BLaER1 treated with 17β-estradiol and CSF1 and Interleukin-3, amounts not matched to agents 10 nM and 100 nM (cell line): ENCODE data around the gene CD14.

Source experiments
- H3K27ac ChIP-seq, 11 experiments: shearing (Covaris generic); formaldehyde crosslinking; 2 replicates each; pipeline ENCODE4 v1.8.1; 2022
- H3K27me3 ChIP-seq, 11 experiments: shearing (Covaris generic); formaldehyde crosslinking; 2 replicates each; pipeline ENCODE4 v1.8.1; 2022
- H3K36me3 ChIP-seq, 11 experiments: shearing (Covaris generic); formaldehyde crosslinking; 2 replicates each; pipeline ENCODE4 v1.8.1; 2022
- H3K4me1 ChIP-seq, 10 experiments: shearing (Covaris generic); formaldehyde crosslinking; 2 replicates each; pipeline ENCODE4 v1.8.1; 2022
- H3K4me2 ChIP-seq, 11 experiments: shearing (Covaris generic); formaldehyde crosslinking; 2 replicates each; pipeline ENCODE4 v1.8.1; 2022
- H3K4me3 ChIP-seq, 10 experiments: shearing (Covaris generic); formaldehyde crosslinking; 2 replicates each; pipeline ENCODE4 v1.8.1; 2022
- H3K9ac ChIP-seq, 11 experiments: shearing (Covaris generic); formaldehyde crosslinking; 2 replicates each; pipeline ENCODE4 v1.8.1; 2022
- H3K9me3 ChIP-seq, 11 experiments: shearing (Covaris generic); formaldehyde crosslinking; replicated peaks in 1 of 11; 2 replicates each; pipeline ENCODE4 v1.8.1; 2022
- H4K20me1 ChIP-seq, 11 experiments: shearing (Covaris generic); formaldehyde crosslinking; 2 replicates each; pipeline ENCODE4 v1.8.1; 2022
- Cebpa-rat ChIP-seq, 11 experiments: shearing (Covaris generic); IDR thresholded peaks; 2 replicates each; pipeline ENCODE4 v1.8.1; 2022

Gene CD14

DNA sequence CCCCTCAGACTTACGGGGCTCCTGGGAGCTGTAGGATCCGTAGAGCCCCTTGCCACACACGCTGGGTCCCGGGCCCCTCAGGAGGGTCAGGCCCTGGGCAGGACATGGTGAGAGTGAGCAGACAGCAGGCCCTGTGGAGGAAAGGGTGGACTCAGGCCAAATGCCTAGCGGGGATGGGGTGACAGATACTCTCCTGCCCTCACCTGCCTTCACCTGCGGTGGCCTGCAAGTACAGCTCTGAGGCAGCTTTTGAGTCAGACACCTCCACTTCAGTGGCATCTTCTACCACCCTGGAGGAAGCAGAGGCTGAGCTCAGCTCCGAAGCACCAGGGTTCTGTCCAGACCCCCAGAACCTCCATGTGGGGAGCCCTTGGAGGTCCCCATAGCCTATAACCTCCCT lies 42.1 kb downstream of the CD14 start:
- Histone ChIP-seq H3K4me2 (peak overlapping the region in 6 of 11 experiments; percentile 1 to 99 (median 92); a peak in 10 of 22 replicates), H3K27me3 (no peaks in the 10 kb centered on the region), H3K4me3 (peak overlapping the region in 4 of 10 experiments; percentile 43 to 59 (median 52); a peak in 7 of 20 replicates), H4K20me1 (no peaks in the 10 kb centered on the region), H3K9ac (peak overlapping the region in 4 of 11 experiments; percentile 71 to 92 (median 86); a peak in 7 of 22 replicates), H3K4me1 (peaks cover 0 to 94% (median 51%) of the 10 kb centered on the region in 10 experiments; a peak in 15 of 20 replicates), H3K27ac (peak overlapping the region in 6 of 11 experiments; percentile 48 to 95 (median 82); a peak in 12 of 22 replicates), H3K9me3 (peaks cover 0 to 22% (median 2%) of the 10 kb centered on the region in 11 experiments; a peak in 7 of 22 replicates), H3K36me3 (peaks cover 0 to 22% (median 0%) of the 10 kb centered on the region in 11 experiments; a peak in 5 of 22 replicates)
- no peak for TF ChIP-seq Cebpa-rat (IDR thresholded peaks at IDR 0.05)

DNA sequence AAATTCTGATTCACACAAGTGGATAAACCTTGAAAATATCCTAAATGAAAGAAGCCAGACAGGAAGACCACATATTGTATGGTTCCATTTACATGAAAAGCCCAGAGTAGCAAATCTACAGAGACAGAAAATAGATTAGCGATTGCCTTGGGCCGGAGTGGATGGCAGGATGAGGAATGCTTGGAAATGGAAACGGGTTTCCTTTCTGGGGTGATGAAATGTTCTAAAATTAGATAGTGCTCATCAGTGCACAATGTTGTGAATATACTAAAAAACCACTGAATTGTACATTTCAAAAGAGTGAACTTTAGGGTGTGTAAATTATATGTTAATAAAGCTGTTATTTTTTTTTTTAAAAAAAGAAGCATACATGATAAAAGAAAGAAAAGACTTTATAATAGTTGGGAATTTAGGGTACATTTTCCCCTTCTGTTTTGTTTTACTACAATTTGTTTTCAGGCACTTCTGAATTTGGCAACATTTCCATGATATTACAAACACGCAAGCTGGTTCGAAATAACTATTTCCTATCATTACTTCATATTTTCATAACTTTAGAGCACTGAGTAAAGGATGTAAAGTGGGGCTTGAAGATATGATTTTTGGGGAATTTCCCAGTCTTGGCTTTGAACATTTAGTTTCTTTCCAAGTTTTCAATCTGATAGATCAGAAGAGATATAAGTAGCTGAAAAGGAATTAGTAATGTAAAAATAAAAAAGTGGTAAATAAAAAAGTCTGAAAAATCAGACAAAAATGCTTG lies 44.5 kb downstream of the CD14 start:
- Histone ChIP-seq H4K20me1 (no peaks in the 10 kb centered on the region), H3K9me3 (peaks cover 0 to 30% (median 5%) of the 10 kb centered on the region in 11 experiments; a peak in 13 of 22 replicates), H3K36me3 (peaks cover 0 to 45% (median 0%) of the 10 kb centered on the region in 11 experiments; a peak in 7 of 22 replicates), H3K4me2 (peak overlapping the region in 7 of 11 experiments; percentile 3 to 99 (median 82); a peak in 12 of 22 replicates), H3K4me3 (peak overlapping the region in 3 of 10 experiments; percentile 14 to 23 (median 16); a peak in 3 of 20 replicates), H3K27me3 (no peaks in the 10 kb centered on the region), H3K4me1 (peaks cover 0 to 87% (median 34%) of the 10 kb centered on the region in 10 experiments; a peak in 15 of 20 replicates), H3K9ac (peak overlapping the region in 4 of 11 experiments; percentile 69 to 92 (median 86); a peak in 8 of 22 replicates), H3K27ac (peak overlapping the region in 6 of 11 experiments; percentile 24 to 95 (median 82); a peak in 10 of 22 replicates)
- no peak for TF ChIP-seq Cebpa-rat (IDR thresholded peaks at IDR 0.05)

DNA sequence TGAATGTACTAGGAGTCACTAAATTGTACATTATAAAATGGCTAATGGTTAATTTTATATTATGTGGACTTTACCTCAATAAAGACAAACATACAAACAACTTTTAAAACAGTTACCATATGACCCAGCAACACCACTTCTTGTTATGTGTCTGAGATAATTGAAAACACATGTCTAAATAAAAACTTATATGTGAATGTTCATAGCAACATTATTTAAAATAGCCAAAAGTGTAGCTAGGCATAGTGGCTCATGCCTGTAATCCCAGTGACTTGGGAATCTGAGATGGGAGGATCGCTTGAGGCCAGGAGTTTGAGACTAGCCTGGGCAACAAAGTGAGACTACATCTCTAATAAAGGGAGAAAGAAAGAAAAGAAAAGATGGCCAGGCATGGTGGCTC lies 45.5 kb downstream of the CD14 start:
- peak overlapping the region in 4 of 11 experiments; percentile 82 to 99 (median 98); a peak in 7 of 22 replicates for H3K4me2 ChIP-seq
- H3K9me3 ChIP-seq = peaks cover 3 to 40% (median 13%) of the 10 kb centered on the region in 11 experiments; a peak in 15 of 22 replicates
- peaks cover 0 to 91% (median 34%) of the 10 kb centered on the region in 10 experiments; a peak in 15 of 20 replicates for H3K4me1 ChIP-seq
- peak overlapping the region in 3 of 11 experiments; percentile 82 to 92 (median 89); a peak in 5 of 22 replicates for H3K9ac ChIP-seq
- H3K4me3 ChIP-seq = no peak overlapping the region; a peak in 2 of 20 replicates
- peaks cover 0 to 55% (median 0%) of the 10 kb centered on the region in 11 experiments; a peak in 7 of 22 replicates for H3K36me3 ChIP-seq
- H4K20me1 ChIP-seq = no peaks in the 10 kb centered on the region
- H3K27me3 ChIP-seq = no peaks in the 10 kb centered on the region
- no peak for TF ChIP-seq Cebpa-rat (IDR thresholded peaks at IDR 0.05)
- peak overlapping the region in 5 of 11 experiments; percentile 43 to 95 (median 86); a peak in 7 of 22 replicates for H3K27ac ChIP-seq
